HepG2 (cell line): ENCODE results near the gene IRF3. TPM values are rescaled to one million over a fixed set of nuclear protein-coding genes. Genes with fewer than 3 reads are reported as not detected.

Experiments used
- CAMTA2 ChIP-seq: sonication (generic); formaldehyde crosslinking; IDR thresholded peaks from 2 replicates; pipeline ENCODE4 v1.4.0; 2020; ENCODE audit warnings: mild to moderate bottlenecking, missing genetic modification reagents, borderline replicate concordance
- CENPBD1 ChIP-seq: sonication (generic); formaldehyde crosslinking; IDR thresholded peaks from 2 replicates; pipeline ENCODE4 v1.8.0; 2022; ENCODE audit warnings: missing genetic modification reagents, low read depth, mild to moderate bottlenecking, borderline replicate concordance
- EEA1 ChIP-seq: sonication (generic); formaldehyde crosslinking; IDR thresholded peaks from 2 replicates; pipeline ENCODE4 v1.5.1; 2020; ENCODE audit warnings: mild to moderate bottlenecking, missing genetic modification reagents, borderline replicate concordance
- FOXO4 ChIP-seq: sonication (generic); formaldehyde crosslinking; conservative IDR thresholded peaks from 2 replicates; pipeline ENCODE4 v1.8.1; 2023; ENCODE audit warnings: missing genetic modification reagents
- GPBP1L1 ChIP-seq: sonication (generic); formaldehyde crosslinking; IDR thresholded peaks from 2 replicates; pipeline ENCODE4 v1.5.0; 2020; ENCODE audit warnings: mild to moderate bottlenecking, missing genetic modification reagents
- HMGXB4 ChIP-seq, 2 experiments: sonication (generic) in 1 of 2; formaldehyde crosslinking in 1 of 2; IDR thresholded peaks; 2 replicates each; pipeline versions ENCODE4 v1.4.0 to v1.6.1; 2018 to 2020; ENCODE audit warnings: missing genetic modification reagents in 2 of 2, borderline replicate concordance in 1 of 2, low read depth in 1 of 2, mild to moderate bottlenecking in 1 of 2, missing biosample characterization in 1 of 2
- MEIS2 ChIP-seq: sonication (generic); formaldehyde crosslinking; IDR thresholded peaks from 2 replicates; pipeline ENCODE4 v1.9.0; 2021; ENCODE audit warnings: mild to moderate bottlenecking, missing genetic modification reagents
- MXD4 ChIP-seq: IDR thresholded peaks from 2 replicates; pipeline ENCODE4 v1.6.1; 2016; ENCODE audit warnings: mild to moderate bottlenecking, missing biosample characterization, missing genetic modification reagents
- PBX2 ChIP-seq: IDR thresholded peaks from 2 replicates; pipeline ENCODE4 v1.6.1; 2016; ENCODE audit warnings: control low read depth
- REL ChIP-seq: sonication (generic); formaldehyde crosslinking; conservative IDR thresholded peaks from 2 replicates; pipeline ENCODE4 v1.8.0; 2022; ENCODE audit warnings: mild to moderate bottlenecking, missing genetic modification reagents, moderate library complexity
- RFX1 ChIP-seq: fragments of 450-650 bp; IDR thresholded peaks from 2 replicates; pipeline ENCODE4 v1.6.1; 2017
- SRY ChIP-seq: sonication (generic); formaldehyde crosslinking; IDR thresholded peaks from 2 replicates; pipeline ENCODE4 v1.8.0; 2022; ENCODE audit warnings: mild to moderate bottlenecking, missing genetic modification reagents
- TARDBP ChIP-seq: sonication (generic); formaldehyde crosslinking; IDR thresholded peaks from 2 replicates; pipeline ENCODE4 v1.8.0; 2022; ENCODE audit warnings: mild to moderate bottlenecking, missing genetic modification reagents
- XRCC5 ChIP-seq: fragments of 200-400 bp; formaldehyde crosslinking; optimal IDR thresholded peaks from 2 replicates; pipeline ENCODE3; 2017; ENCODE audit warnings: mild to moderate bottlenecking, low read length
- ZGPAT ChIP-seq: IDR thresholded peaks from 2 replicates; pipeline ENCODE4 v1.6.1; 2016; ENCODE audit warnings: mild to moderate bottlenecking
- ZNF205 ChIP-seq: IDR thresholded peaks from 2 replicates; pipeline ENCODE4 v1.6.1; 2018; ENCODE audit warnings: missing biosample characterization, missing genetic modification reagents
- ZNF746 ChIP-seq: sonication (generic); formaldehyde crosslinking; IDR thresholded peaks from 2 replicates; pipeline ENCODE4 v1.8.0; 2022; ENCODE audit warnings: mild to moderate bottlenecking, missing genetic modification reagents
- ZNF784 ChIP-seq: sonication (generic); formaldehyde crosslinking; IDR thresholded peaks from 2 replicates; pipeline ENCODE4 v1.5.1; 2020; ENCODE audit warnings: missing genetic modification reagents, mild to moderate bottlenecking, borderline replicate concordance
- ZNF790 ChIP-seq: sonication (generic); formaldehyde crosslinking; IDR thresholded peaks from 2 replicates; pipeline ENCODE4 v1.8.0; 2022; ENCODE audit warnings: missing genetic modification reagents, mild to moderate bottlenecking, borderline replicate concordance
- ZNF841 ChIP-seq: sonication (generic); formaldehyde crosslinking; IDR thresholded peaks from 2 replicates; pipeline ENCODE4 v1.8.1; 2023; ENCODE audit warnings: missing genetic modification reagents, borderline replicate concordance
- polyA plus RNA-seq, 8 experiments: library from polyadenylated mRNA; depleted of rRNA in 3 of 8; stranded (reverse) in 7 of 8; unstranded in 1 of 8; fragments of >200 nt; fragmentation: Illumina TruSeq in 4 of 8; extraction: Trizol in 4 of 8; gene quantifications; 2 replicates each; pipeline versions ENCODE4 v1.2.1 to v1.2.3, GENCODE V29; 2011 to 2016; ENCODE audit warnings: low read depth in 4 of 8, missing spikeins in 1 of 8, mixed read lengths in 1 of 8; ENCODE audit not compliant: insufficient read depth in 1 of 8
- total RNA-seq, 5 experiments: library from RNA; depleted of rRNA; stranded (reverse); fragments of >200 nt; fragmentation: Illumina TruSeq; extraction: Trizol; gene quantifications; 2 replicates each; pipeline ENCODE4 v1.2.3, GENCODE V29; 2016; ENCODE audit warnings: low read depth in 1 of 5

The IRF3 gene
- total and polyA plus RNA-seq, 2 of the 13 experiments (the other 11 are each of a cell fraction or from before 2014, with no cell fraction given), result 61.9 to 65.5 TPM

GRCh38 chr19:49672131-49672919 is 6.7 kb upstream of the IRF3 start (continued):
- peak; percentile 92 for TF ChIP-seq XRCC5
- TF ChIP-seq ZGPAT (CRISPR knock-in tag), result peak; percentile 68
- TF ChIP-seq HMGXB4 (CRISPR knock-in tag; IDR thresholded peaks at IDR 0.05; ENCODE audit: borderline replicate concordance in 1 of 2, low read depth in 1 of 2), result peak; percentile 90 to 91; a peak in 3 of 4 replicates
- TF ChIP-seq GPBP1L1 (CRISPR knock-in tag), result no peak
- TF ChIP-seq EEA1, result no peak
- no peak for TF ChIP-seq FOXO4
- no peak for TF ChIP-seq ZNF746 (CRISPR knock-in tag)
- TF ChIP-seq ZNF205 (CRISPR knock-in tag), result peak; percentile 85
- TF ChIP-seq MXD4 (CRISPR knock-in tag), result peak; percentile 77
- TF ChIP-seq CAMTA2 (CRISPR knock-in tag), result no peak
- peak; percentile 40; the same call in 1 of the 2 replicates for TF ChIP-seq ZNF841 (CRISPR knock-in tag)
- 0 out of 2 replicates have a peak, but pooled peaks have one; percentile 53 for TF ChIP-seq REL
- TF ChIP-seq ZNF784, result peak; percentile 92; the same call in 1 of the 2 replicates
- TF ChIP-seq TARDBP (CRISPR knock-in tag), result peak; percentile 44; the same call in 1 of the 2 replicates
- no peak for TF ChIP-seq CENPBD1 (CRISPR knock-in tag)
- peak; percentile 81 for TF ChIP-seq PBX2 (CRISPR knock-in tag)
- no peak for TF ChIP-seq RFX1
- no peak for TF ChIP-seq SRY (CRISPR knock-in tag)
- no peak for TF ChIP-seq ZNF790 (CRISPR knock-in tag)
- TF ChIP-seq MEIS2 (CRISPR knock-in tag), result peak; percentile 98
